ENCODE measurements around the gene LCN15. TPM values are rescaled to one million over a fixed set of nuclear protein-coding genes. Genes with fewer than 3 reads are reported as not detected.

LCN15 gene
- total RNA-seq, 2 experiments from 2014 or later = not detected

- peak; percentile 44 for DNase-seq
- H3K4me1 Mint-ChIP-seq (ENCODE audit: low read depth) = peaks cover 45% of the 10 kb centered on the region
Measured at GRCh38 chr9:136729144-136729543, 35.2 kb downstream of the LCN15 start.

GRCh38 chr9:136728548-136729123 is 35.7 kb downstream of the LCN15 start:
- Mint-ChIP-seq H3K27ac (no peak overlapping the region), H3K4me1 (ENCODE audit: low read depth) (peaks cover 45% of the 10 kb centered on the region), H3K27me3 (no peaks in the 10 kb centered on the region), H3K36me3 (ENCODE audit: low read depth) (peaks cover 34% of the 10 kb centered on the region), H3K4me3 (peak overlapping the region; percentile 100), H3K9me3 (no peaks in the 10 kb centered on the region)
- ATAC-seq (peak; percentile 8), DNase-seq (no peak)
- no peak for TF ChIP-seq CTCF (IDR thresholded peaks at IDR 0.05)
- POLR2A ChIA-PET = interaction anchor here (0.5 to 5.6 kb wide), 26 partner anchors 7 to 306 kb away, joined by 3 to 44 read pairs (median 4); partner anchors contain the start of gene LCN6
- intact Hi-C loops (cut with micrococcal nuclease) = no loop called here
- CTCF ChIA-PET = interaction anchor here (0.7 to 4.4 kb wide), 16 partner anchors 11 to 359 kb away, joined by 3 to 15 read pairs (median 3); partner anchors contain the start of gene LCN10

More at GRCh38 chr9:136729144-136729543, 35.2 kb downstream of the LCN15 start:
- Mint-ChIP-seq H3K4me3 (peak overlapping the region; percentile 100), H3K36me3 (ENCODE audit: low read depth) (peaks cover 29% of the 10 kb centered on the region), H3K27me3 (no peaks in the 10 kb centered on the region), H3K9me3 (no peaks in the 10 kb centered on the region), H3K27ac (no peak overlapping the region)
- CTCF ChIA-PET = interaction anchor here (0.7 to 4.4 kb wide), 14 partner anchors 11 to 359 kb away, joined by 3 to 15 read pairs (median 4); partner anchors contain the start of gene LCN10
- peak; percentile 43 for ATAC-seq
- intact Hi-C loops (cut with micrococcal nuclease) = no loop called here
- no peak for TF ChIP-seq CTCF (IDR thresholded peaks at IDR 0.05)
- POLR2A ChIA-PET = interaction anchor here (1.2 to 5.6 kb wide), 13 partner anchors 9 to 65 kb away, joined by 3 to 44 read pairs (median 7); partner anchors contain the start of gene LCN6

- POLR2A ChIA-PET = interaction anchor here (0.5 to 5.6 kb wide), 32 partner anchors 8 to 401 kb away, joined by 3 to 44 read pairs (median 4); partner anchors contain the start of gene LCN6
- Mint-ChIP-seq H3K27me3 (no peaks in the 10 kb centered on the region), H3K27ac (no peak overlapping the region), H3K4me1 (ENCODE audit: low read depth) (peaks cover 46% of the 10 kb centered on the region), H3K4me3 (peak overlapping the region; percentile 100), H3K9me3 (no peaks in the 10 kb centered on the region), H3K36me3 (ENCODE audit: low read depth) (peaks cover 39% of the 10 kb centered on the region)
- DNase-seq (peak; percentile 90), ATAC-seq (peak; percentile 77)
- peak; percentile 90 for TF ChIP-seq CTCF (IDR thresholded peaks at IDR 0.05)
- CTCF ChIA-PET = interaction anchor here (0.9 to 4.4 kb wide), 8 partner anchors 10 to 180 kb away, joined by 3 to 15 read pairs (median 3); no protein-coding TSS in a partner anchor
- intact Hi-C loops (cut with micrococcal nuclease) = no loop called here
Measured at GRCh38 chr9:136728080-136728547, 36.2 kb downstream of the LCN15 start.

- H3K27ac Mint-ChIP-seq = peak overlapping the region; percentile 97
- DNase-seq (peak; percentile 70), ATAC-seq (peak; percentile 45)
- intact Hi-C loops (cut with micrococcal nuclease) = no loop called here
- TF ChIP-seq CTCF (IDR thresholded peaks at IDR 0.05) = peak; percentile 63
- POLR2A ChIA-PET = interaction anchor here (0.5 to 5.6 kb wide), 23 partner anchors 8 to 375 kb away, joined by 3 to 44 read pairs (median 5); no protein-coding TSS in a partner anchor
- peaks cover 40% of the 10 kb centered on the region for H3K4me1 Mint-ChIP-seq (ENCODE audit: low read depth)
- peaks cover 40% of the 10 kb centered on the region for H3K36me3 Mint-ChIP-seq (ENCODE audit: low read depth)
- H3K9me3 Mint-ChIP-seq = no peaks in the 10 kb centered on the region
- no peaks in the 10 kb centered on the region for H3K27me3 Mint-ChIP-seq
- H3K4me3 Mint-ChIP-seq = peak overlapping the region; percentile 100
- CTCF ChIA-PET = interaction anchor here (0.9 to 4.4 kb wide), 12 partner anchors 8 to 193 kb away, joined by 3 to 15 read pairs (median 3); partner anchors contain the start of gene LCN8
Measured at GRCh38 chr9:136726631-136727191, 37.6 kb downstream of the LCN15 start.
